NCI-H82 (cell line): ENCODE data around the gene P2RY8.
"Not testable (repeated sequence)": the region's sequence is repeated elsewhere in the genome, so short reads cannot be mapped to it uniquely, and the experiment has no call there.

Source experiments
- DNase-seq: peaks from one replicate; lab custom pipeline; 2025; lab: John Stamatoyannopoulos, UW

P2RY8 gene

GRCh38 chrX:1444561-1445500 is 92.2 kb downstream of the P2RY8 start:
- DNase-seq, result no peak

DNA sequence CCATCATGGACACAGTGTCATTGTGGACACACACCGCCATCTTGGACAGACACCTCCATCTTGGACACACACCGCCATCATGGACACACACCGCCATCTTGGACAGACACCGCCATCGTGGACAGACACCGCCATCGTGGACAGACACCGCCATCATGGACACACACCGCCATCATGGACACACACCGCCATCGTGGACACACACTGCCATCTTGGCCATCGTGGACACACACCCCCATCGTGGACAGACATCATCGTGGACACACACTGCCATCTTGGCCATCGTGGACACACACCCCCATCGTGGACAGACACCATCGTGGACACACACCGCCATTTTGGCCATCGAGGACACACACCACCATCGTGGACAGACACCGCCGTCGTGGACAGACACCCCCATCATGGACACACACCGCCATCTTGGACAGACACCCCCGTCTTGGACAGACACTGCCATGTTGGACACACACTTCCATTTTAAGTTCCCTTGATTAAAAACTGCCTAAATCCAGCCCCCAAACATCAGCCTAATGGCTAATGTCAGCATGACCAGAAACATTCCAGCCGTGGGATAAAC is 93.4 kb downstream of the P2RY8 start:
- no peak for DNase-seq

GRCh38 chrX:1442724-1443367 is 94.1 kb downstream of the P2RY8 start:
- no peak for DNase-seq

DNA sequence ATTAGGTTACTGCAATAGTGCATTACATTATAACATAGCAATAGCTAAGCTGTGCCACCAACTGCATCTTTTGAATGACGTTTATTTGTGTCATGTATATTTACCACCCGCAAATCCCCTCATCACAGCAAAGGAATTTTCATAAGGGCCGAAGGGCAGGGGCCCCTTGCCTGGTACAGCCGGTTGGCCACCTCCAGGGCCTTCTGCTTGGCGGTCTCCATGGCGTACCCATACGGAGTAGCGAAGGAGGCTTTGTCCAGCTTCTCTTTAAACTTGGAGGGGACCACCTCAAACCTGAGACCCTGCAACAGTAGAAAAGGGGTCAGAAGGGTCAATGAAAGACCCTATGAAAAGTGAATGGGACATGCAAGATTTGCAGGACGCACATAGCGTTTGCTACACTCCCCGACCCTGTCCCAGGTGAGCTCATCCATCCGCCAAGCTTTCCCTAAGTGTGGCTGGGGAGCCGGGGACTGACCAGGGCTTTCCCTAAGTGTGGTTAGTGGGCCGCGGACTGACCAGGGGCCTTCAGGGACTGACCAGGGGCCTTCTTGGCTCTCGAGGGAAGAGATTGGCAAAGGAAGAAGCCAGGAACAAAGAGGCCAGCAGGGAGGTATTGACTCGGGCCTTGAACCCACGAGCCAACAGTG is 94.8 kb downstream of the P2RY8 start:
- DNase-seq, result no peak

- DNase-seq, result no peak
Observed at GRCh38 chrX:1440506-1440905, 96.5 kb downstream of the P2RY8 start.

GRCh38 chrX:1435241-1435895 is 101.6 kb downstream of the P2RY8 start:
- DNase-seq, result no peak

DNA sequence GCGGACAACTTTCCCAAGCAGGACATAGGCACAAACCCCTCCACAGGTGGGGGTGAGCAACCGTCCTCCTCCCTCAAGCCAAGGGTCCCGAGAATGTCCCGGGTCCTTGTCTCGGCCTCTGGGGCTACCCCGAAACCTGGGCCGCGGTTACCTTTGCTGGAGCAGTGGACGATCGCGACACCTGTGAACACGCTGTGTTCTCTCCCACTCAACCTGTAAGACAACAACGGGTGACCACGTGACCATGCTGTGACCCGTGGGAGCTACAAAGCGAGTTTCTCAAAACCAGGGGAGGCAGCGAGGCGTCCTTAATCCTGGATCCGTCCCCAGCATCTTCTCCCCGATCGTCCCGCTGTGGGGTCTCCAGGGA is 102.1 kb downstream of the P2RY8 start:
- no peak for DNase-seq

DNA sequence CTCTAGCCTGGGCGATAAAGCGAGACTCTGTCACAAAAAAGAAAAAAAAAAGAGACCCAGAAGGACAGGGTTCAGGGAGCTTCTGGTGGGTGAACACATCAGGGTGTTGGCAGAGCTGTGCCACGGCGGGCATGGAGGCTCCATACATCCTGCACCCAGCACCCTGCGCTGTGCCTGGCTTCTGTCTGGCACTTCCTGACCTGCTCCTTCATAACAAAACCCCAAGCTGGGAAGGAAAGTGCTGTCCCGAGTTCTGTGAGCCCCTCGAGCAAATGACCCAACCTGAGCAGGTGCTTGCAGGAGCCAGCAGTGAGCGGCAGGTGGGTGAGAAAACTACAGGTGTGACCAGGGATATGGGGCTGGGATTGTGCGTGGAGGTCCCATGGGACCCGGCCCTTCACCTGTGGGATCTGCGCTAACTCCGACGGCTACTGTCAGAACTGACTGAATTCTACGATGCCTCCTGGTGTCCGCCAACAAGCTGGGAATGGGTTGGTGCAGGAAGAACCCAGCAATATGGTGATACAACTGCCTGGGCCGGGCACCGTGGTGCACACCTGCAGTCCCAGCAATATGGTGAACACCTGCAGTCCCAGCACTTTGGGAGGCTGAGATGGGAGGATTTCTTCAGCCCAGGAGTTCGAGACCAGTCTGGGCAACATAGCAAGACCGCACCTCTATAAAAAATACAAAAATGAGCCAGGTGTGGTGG is 103.2 kb downstream of the P2RY8 start:
- no peak for DNase-seq

DNA sequence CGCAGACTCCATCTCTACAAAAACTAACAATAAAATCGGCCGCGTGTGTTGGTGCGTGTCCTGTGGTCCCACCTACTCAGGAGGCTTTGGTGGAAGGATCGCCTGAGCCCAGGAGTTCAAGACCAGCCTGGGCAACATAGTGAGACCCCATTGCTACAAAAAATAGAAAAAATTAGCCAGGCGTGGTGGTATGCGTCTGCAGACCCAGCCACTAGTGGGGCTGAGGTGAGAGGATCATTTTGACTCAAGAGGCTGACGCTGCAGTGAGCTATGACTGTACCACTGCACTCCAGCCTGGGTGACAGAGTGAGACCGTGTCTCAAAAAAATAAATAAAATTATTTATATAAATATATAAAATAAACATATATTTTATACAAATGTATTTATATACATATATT is 106.5 kb downstream of the P2RY8 start:
- no peak for DNase-seq

DNA sequence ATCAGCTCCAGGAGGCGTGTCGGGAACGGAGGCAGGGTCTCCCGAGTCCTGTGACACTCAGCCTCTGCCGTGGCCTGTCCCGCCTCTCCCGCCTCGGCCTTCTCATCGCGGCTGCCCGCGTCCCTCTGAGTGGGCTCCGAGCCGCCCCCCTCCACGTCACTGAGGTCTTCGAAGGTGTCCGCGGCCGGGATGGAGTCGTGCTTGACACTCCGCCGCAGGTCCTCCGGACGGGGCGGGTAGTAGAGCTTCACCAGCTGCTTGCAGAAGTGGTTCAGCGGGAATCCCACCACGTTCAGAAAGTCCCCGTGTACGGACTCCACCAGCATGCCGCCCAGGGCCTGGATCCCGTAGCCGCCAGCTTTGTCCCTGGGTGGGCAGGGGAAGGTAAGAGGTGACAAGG is 109.2 kb downstream of the P2RY8 start:
- DNase-seq, result no peak

DNA sequence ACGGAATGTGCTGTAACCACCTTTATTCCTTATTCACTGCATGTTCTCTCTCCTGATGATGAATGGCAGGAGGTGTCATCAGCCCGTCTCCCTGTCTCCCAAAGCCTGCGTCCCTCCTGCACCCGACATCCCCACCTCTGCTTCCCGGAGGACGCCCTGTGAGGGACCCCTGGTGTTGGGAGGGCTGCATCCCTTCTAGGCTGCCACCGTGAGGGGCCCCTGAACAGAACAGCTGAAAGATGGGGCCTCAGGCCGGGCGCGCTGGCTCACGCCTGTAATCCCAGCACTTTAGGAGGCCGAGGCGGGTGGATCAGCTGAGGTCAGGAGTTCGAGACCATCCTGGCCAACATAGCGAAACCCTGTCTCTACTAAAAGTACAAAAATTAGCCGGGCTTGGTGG is 110.7 kb downstream of the P2RY8 start:
- DNase-seq, result not testable (repeated sequence)

DNA sequence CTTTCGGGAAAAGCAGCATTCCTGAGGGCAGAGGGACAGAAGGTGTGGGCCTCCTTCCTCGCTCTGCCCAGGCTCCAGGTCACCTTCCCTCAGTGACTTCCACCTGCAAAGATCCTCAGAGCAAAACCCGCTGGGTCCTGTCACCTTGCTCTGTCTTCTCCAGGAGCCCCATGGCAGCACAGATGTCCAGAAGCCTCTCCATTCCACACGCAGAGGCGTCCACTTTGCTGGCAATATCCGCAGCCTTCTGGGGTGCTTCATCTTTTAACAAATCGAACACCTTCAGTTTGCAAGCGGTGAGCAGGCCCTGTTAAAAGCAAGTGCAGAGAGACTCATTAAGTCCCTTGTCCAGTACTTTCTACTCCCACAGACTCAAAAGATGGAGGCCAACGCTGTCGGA is 111.6 kb downstream of the P2RY8 start:
- DNase-seq, result no peak

DNA sequence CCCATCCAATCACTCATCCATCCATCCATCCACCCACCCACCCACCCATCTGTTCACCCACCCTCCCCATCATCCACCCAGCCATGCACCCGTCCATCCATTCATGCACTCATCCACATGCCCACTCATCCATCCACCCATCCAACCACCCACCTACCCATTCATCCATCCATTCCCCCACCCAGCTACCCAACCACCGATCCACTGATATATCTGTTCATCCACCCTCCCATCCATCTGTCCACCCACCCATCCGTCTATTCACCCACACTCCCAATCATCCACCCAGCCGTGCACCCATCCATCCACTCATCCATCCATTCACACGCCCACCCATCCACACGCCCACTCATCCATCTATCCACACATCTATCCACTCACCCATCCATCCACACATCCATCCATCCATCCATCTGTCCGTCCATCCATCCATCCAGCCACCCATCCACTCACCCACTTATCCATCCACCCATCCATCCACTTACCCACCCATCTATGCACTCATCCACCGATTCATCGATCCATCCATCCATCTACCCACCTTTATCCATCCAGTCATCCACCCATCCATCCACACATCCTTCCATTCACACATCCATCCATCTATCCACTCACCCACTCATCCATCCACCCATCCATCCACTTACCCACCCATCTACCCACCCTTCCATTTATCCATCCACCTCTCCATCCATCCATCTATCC is 112.7 kb downstream of the P2RY8 start:
- DNase-seq, result no peak

DNA sequence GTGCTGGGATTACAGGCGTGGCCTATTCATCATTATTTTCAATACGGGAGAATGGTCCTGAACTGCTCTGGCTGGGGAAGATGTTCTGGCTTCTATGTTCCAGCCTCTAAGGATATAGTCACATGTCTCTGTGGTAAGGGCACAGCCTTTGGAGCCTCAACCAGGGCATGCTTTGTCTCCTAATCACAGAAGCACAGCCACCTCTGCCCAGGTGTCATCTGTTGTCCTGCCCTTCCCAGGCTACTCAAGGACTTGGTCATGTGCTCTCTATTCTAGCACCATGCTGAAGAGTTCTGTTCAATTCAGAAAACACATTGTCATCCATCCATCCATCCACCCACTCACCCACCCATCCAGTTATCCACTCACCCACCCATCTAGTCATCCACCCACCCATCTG is 113.8 kb downstream of the P2RY8 start:
- DNase-seq, result no peak

DNA sequence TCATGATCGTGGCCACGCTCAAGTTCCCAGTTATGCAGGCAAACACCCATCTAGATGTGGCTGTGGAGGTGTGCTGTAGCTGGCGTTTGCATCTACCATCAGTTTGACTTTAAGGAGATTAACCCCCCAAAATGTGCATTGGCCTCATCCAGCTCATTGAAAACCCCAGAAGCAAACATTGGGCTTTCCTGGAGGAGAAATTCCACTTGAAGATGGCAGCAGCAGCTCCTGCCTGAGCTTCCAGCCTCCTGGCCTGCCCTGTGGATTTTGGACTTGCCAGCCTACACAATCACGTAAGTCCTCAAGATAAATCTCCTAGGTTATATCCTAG is 114.9 kb downstream of the P2RY8 start:
- no peak for DNase-seq

- DNase-seq, result no peak
Observed at GRCh38 chrX:1421433-1422134, 115.4 kb downstream of the P2RY8 start.

DNA sequence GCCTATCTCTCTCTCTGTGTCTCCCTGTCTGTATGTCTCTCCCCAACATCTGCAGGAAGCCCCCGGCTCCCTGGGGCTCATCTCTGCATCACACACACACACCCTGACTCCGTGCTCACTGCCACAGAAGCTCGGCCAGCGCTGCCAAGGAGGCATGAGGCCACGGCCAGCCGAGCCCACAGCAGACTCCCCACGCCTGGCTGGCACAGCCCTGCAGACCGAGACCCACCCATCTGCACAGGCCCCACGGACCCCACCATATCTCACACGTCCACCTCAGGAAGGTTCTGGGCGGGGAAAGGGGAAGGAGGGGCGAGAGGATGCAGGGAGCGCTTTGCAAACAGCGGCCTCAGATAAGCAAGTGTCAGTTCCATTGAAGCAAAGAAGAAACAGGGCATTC is 116.6 kb downstream of the P2RY8 start:
- DNase-seq, result no peak

DNA sequence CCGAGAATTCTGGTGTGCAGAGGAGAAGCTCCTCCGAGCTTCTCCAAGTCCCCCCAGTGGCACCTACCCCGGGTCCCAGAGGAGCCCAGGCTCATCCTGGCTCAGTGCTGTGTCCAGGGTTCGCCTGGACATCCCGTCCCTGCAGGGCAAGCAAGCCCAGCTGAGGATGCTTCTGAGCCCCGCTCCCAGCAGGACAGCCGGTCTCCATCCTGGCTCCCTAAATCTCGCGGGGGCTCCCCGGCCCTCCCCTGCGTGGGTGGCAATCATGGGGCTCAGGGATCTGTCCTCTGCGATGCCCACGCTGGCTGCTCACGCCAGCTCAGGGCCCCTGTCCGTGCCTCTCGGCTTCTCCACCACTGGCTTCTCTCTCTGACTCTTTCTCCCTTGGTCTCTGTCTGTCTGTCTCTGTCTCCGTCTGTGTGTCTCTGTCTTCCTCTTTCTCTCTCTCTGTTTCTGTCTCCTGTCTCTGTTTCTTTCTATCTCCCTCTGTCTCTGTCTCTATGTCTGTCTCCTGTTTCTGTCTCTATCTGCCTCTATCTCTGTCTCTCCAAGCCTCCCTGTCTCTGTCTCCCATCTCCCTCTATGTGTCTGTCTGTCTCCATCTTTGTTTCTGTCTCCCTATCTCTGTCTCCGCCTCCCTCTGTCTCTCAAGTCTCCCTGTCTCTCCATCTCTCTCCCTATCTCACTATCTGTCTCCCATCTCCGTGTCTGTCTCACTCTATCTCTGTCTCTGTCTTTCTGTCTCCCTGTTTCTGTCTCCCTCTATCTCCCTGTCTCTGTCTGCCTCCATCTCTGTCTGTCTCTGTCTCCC is 117.2 kb downstream of the P2RY8 start:
- DNase-seq, result no peak

GRCh38 chrX:1418901-1419544 is 118.0 kb downstream of the P2RY8 start:
- DNase-seq, result no peak
